HG02870 (cell line): ENCODE data around the gene SNAPIN.

Source experiments
- ATAC-seq: cut with Tn5 transposase; IDR thresholded peaks from one replicate; pipeline ENCODE4 v1.9.1; 2021; ENCODE audit warnings: mild to moderate bottlenecking, moderate library complexity; ENCODE audit not compliant: unreplicated experiment

The SNAPIN gene

GRCh38 chr1:153677718-153678518 lies 19.4 kb downstream of the SNAPIN start:
- ATAC-seq: no peak

- no peak for ATAC-seq
Measured at GRCh38 chr1:153678519-153679336, 20.2 kb downstream of the SNAPIN start, which contains the start of gene NPR1. TSS of gene NPR1 (plus strand) at chr1:153678688. CDS start at chr1:153679109, 421 bp downstream.

GRCh38 chr1:153679337-153680119 lies 21.0 kb downstream of the SNAPIN start:
- no peak for ATAC-seq

GRCh38 chr1:153680120-153680403 lies 21.6 kb downstream of the SNAPIN start:
- ATAC-seq: no peak

- ATAC-seq: no peak
Measured at GRCh38 chr1:153682730-153683129, 24.2 kb downstream of the SNAPIN start.

GRCh38 chr1:153683854-153684253 lies 25.4 kb downstream of the SNAPIN start:
- ATAC-seq: no peak

- no peak for ATAC-seq
Measured at GRCh38 chr1:153684892-153685291, 26.4 kb downstream of the SNAPIN start.

GRCh38 chr1:153685544-153686340 lies 27.2 kb downstream of the SNAPIN start:
- ATAC-seq: no peak

- ATAC-seq: no peak
Measured at GRCh38 chr1:153687346-153688125, 29.0 kb downstream of the SNAPIN start.

GRCh38 chr1:153688276-153688675 lies 29.8 kb downstream of the SNAPIN start:
- no peak for ATAC-seq

- ATAC-seq: no peak
Measured at GRCh38 chr1:153688736-153689328, 30.3 kb downstream of the SNAPIN start.

GRCh38 chr1:153693466-153693865 lies 35.0 kb downstream of the SNAPIN start:
- ATAC-seq: no peak

- ATAC-seq: no peak
Measured at GRCh38 chr1:153696741-153697140, 38.2 kb downstream of the SNAPIN start.

- ATAC-seq: no peak
Measured at GRCh38 chr1:153697191-153698019, 38.9 kb downstream of the SNAPIN start.

GRCh38 chr1:153698020-153698922 lies 39.8 kb downstream of the SNAPIN start:
- ATAC-seq: no peak

- ATAC-seq: no peak
Measured at GRCh38 chr1:153698923-153699714, 40.6 kb downstream of the SNAPIN start.

- ATAC-seq: no peak
Measured at GRCh38 chr1:153699768-153700167, 41.3 kb downstream of the SNAPIN start.
